Lower lobe of right lung (tissue), 2 donors: ENCODE results near the gene AP5B1. TPM values are rescaled to one million over a fixed set of nuclear protein-coding genes. Genes with fewer than 3 reads are reported as not detected.

Source experiments
- ATAC-seq, 2 donors: fragments of 200-7000 bp; cut with Tn5 transposase; one replicate each; pipeline ENCODE4 v1.9.1; 2020 to 2022; ENCODE audit warnings: mild to moderate bottlenecking in 2 of 2, moderate library complexity in 2 of 2
- DNase-seq: peaks from one replicate; pipeline ENCODE4 v3.0.0-alpha.2; 2020
- H3K27ac ChIP-seq: fragments of 200-600 bp; one replicate; pipeline ENCODE4 v1.8.0; 2022
- H3K27me3 ChIP-seq: fragments of 200-600 bp; one replicate; pipeline ENCODE4 v1.8.0; 2022; ENCODE audit warnings: low read depth
- H3K36me3 ChIP-seq: fragments of 200-600 bp; one replicate; pipeline ENCODE4 v1.8.0; 2022; ENCODE audit warnings: mild to moderate bottlenecking
- H3K4me1 ChIP-seq: fragments of 200-600 bp; one replicate; pipeline ENCODE4 v1.8.0; 2022
- H3K4me3 ChIP-seq: fragments of 200-600 bp; one replicate; pipeline ENCODE4 v1.8.0; 2022; ENCODE audit warnings: mild to moderate bottlenecking
- H3K9me3 ChIP-seq: fragments of 200-600 bp; one replicate; pipeline ENCODE4 v1.8.0; 2022
- CTCF ChIP-seq: fragments of 200-600 bp; IDR thresholded peaks from one replicate; pipeline ENCODE4 v1.8.0; 2022; ENCODE audit warnings: antibody characterized with exemption, mild to moderate bottlenecking
- intact Hi-C: fragments of 100-400 bp; cut with DNase I; formaldehyde crosslinking; loops from one replicate; pipeline ENCODE4 v1.11.0; 2022
- total RNA-seq: library from RNA; stranded (reverse); fragmentation: NEBNext Ultra II Directional; extraction: Animal tissue kit (Norgen Biotek cat#: 25700); gene quantifications from one replicate; pipeline ENCODE4 v1.2.1, GENCODE V29; 2021
- donor health status: DM: no; HTN: yes; CAD: no; lungs with severe emphysema.

Gene AP5B1
- total RNA-seq, 1 donor from 2014 or later = 46.3 TPM

- H3K9me3 ChIP-seq = no peaks in the 10 kb centered on the region
- ATAC-seq (peak; percentile 81 to 84), DNase-seq (peak; percentile 87)
- H3K27me3 ChIP-seq = peaks cover 18% of the 10 kb centered on the region
- H3K4me3 ChIP-seq = no peak overlapping the region
- H3K4me1 ChIP-seq = peaks cover 14% of the 10 kb centered on the region
- no peak overlapping the region for H3K27ac ChIP-seq
- TF ChIP-seq CTCF = no peak
- intact Hi-C loops = no loop called here
- no peaks in the 10 kb centered on the region for H3K36me3 ChIP-seq
Observed at GRCh38 chr11:65793144-65793581, 12.4 kb upstream of the AP5B1 start.

GRCh38 chr11:65792456-65792855 is 11.7 kb upstream of the AP5B1 start:
- no peak overlapping the region for H3K4me3 ChIP-seq
- H3K27ac ChIP-seq = no peak overlapping the region
- peaks cover 21% of the 10 kb centered on the region for H3K4me1 ChIP-seq
- TF ChIP-seq CTCF = no peak
- intact Hi-C loops = no loop called here
- peaks cover 18% of the 10 kb centered on the region for H3K27me3 ChIP-seq
- ATAC-seq (no peak), DNase-seq (no peak)
- H3K9me3 ChIP-seq = no peaks in the 10 kb centered on the region
- no peaks in the 10 kb centered on the region for H3K36me3 ChIP-seq

- Histone ChIP-seq H3K27me3 (peaks cover 20% of the 10 kb centered on the region), H3K27ac (no peak overlapping the region), H3K36me3 (no peaks in the 10 kb centered on the region), H3K4me1 (peaks cover 24% of the 10 kb centered on the region), H3K9me3 (no peaks in the 10 kb centered on the region), H3K4me3 (no peak overlapping the region)
- TF ChIP-seq CTCF = no peak
- ATAC-seq (peak; percentile 49 to 70), DNase-seq (peak; percentile 75)
- intact Hi-C loops = no loop called here
Observed at GRCh38 chr11:65791719-65792213, 11.0 kb upstream of the AP5B1 start.

- TF ChIP-seq CTCF = no peak
- DNase-seq (no peak), ATAC-seq (no peak)
- H3K4me1 ChIP-seq = peaks cover 30% of the 10 kb centered on the region
- H3K27ac ChIP-seq = no peak overlapping the region
- intact Hi-C loops = no loop called here
- H3K4me3 ChIP-seq = no peak overlapping the region
- H3K9me3 ChIP-seq = no peaks in the 10 kb centered on the region
- peaks cover 26% of the 10 kb centered on the region for H3K27me3 ChIP-seq
- no peaks in the 10 kb centered on the region for H3K36me3 ChIP-seq
Observed at GRCh38 chr11:65790902-65791650, 10.3 kb upstream of the AP5B1 start.

GRCh38 chr11:65790104-65790901 is 9.5 kb upstream of the AP5B1 start:
- TF ChIP-seq CTCF = no peak
- Histone ChIP-seq H3K9me3 (no peaks in the 10 kb centered on the region), H3K4me3 (no peak overlapping the region), H3K27ac (no peak overlapping the region), H3K27me3 (peaks cover 34% of the 10 kb centered on the region), H3K4me1 (peaks cover 32% of the 10 kb centered on the region), H3K36me3 (no peaks in the 10 kb centered on the region)
- DNase-seq (no peak), ATAC-seq (no peak)
- intact Hi-C loops = no loop called here
